HCT116 (cell line): ENCODE results near the gene CHKA. TPM values are rescaled to one million over a fixed set of nuclear protein-coding genes. Genes with fewer than 3 reads are reported as not detected.

Experiments used
- ATAC-seq: fragments of 200-7000 bp; cut with Tn5 transposase; 2 replicates; pipeline ENCODE4 v1.9.1; 2020; ENCODE audit warnings: mild to moderate bottlenecking, moderate library complexity
- BruUV-seq: library from RNA; stranded (reverse); fragments of 400-500 nt; replicated peaks from 2 replicates; lab custom pipeline; 2021; lab: Mats Ljungman, UMichigan
- CTCF ChIA-PET: fragments of 300-600 bp; sonication (Branson Sonifier 250); formaldehyde crosslinking; loops from one replicate; lab custom pipeline; 2021; ENCODE audit warnings: antibody characterized with exemption; lab: Charles Lee
- POLR2A ChIA-PET: fragments of 300-600, 350-600 bp; sonication (Branson Sonifier 250); formaldehyde crosslinking; loops from one replicate; lab custom pipeline; 2021; ENCODE audit warnings: antibody characterized with exemption; lab: Charles Lee
- RAD21 ChIA-PET, 2 experiments: fragments of 300-600 bp; sonication (Branson Sonifier 250); formaldehyde crosslinking; loops; one replicate each; lab custom pipeline; 2023; ENCODE audit warnings: low total read pairs in 2 of 2; ENCODE audit not compliant: uncharacterized antibody in 2 of 2, unreplicated experiment in 2 of 2, low non-redundant PET in 1 of 2; lab: Charles Lee
- DNase-seq: peaks from one replicate; pipeline ENCODE4 v3.0.0-alpha.2; 2010; ENCODE audit warnings: low read depth, low spot score
- H2AFZ ChIP-seq: fragments of 200-600 bp; shearing (Covaris generic), sonication (generic); 2 replicates; pipeline ENCODE4 v1.6.1; 2017; ENCODE audit warnings: low read depth, mixed run types, mixed read lengths, antibody characterized with exemption, low read length; ENCODE audit not compliant: poor library complexity, severe bottlenecking
- H3K27ac ChIP-seq: 2 replicates; pipeline ENCODE4 v1.5.1; 2012; ENCODE audit warnings: low read depth, low read length
- H3K27me3 ChIP-seq: fragments of 200-600 bp; sonication (generic); 2 replicates; pipeline ENCODE4 v1.6.1; 2016; ENCODE audit warnings: mixed run types, low read length, mixed read lengths; ENCODE audit not compliant: insufficient read depth
- H3K36me3 ChIP-seq, 2 experiments: fragments of 200-500 bp in 1 of 2; fragments of 200-600 bp in 1 of 2; sonication (Bioruptor generic) in 1 of 2; sonication (generic) in 1 of 2; 2 replicates each; pipeline versions ENCODE4 v1.5.1 to v1.6.1; 2014 to 2016; ENCODE audit warnings: low read length in 2 of 2, inconsistent platforms in 1 of 2, mixed read lengths in 1 of 2, mixed run types in 1 of 2; ENCODE audit not compliant: insufficient read depth in 2 of 2, control insufficient read depth in 1 of 2
- H3K4me1 ChIP-seq, 2 experiments: fragments of 200-600 bp in 1 of 2; sonication (generic) in 1 of 2; 2 replicates each; pipeline versions ENCODE4 v1.5.1 to v1.6.1; 2012 to 2017; ENCODE audit warnings: low read length in 2 of 2, inconsistent platforms in 1 of 2, mild to moderate bottlenecking in 1 of 2, mixed read lengths in 1 of 2, mixed run types in 1 of 2, moderate library complexity in 1 of 2; ENCODE audit not compliant: insufficient read depth in 2 of 2, control insufficient read depth in 1 of 2
- H3K4me2 ChIP-seq: fragments of 200-600 bp; sonication (generic); 2 replicates; pipeline ENCODE4 v1.6.1; 2017; ENCODE audit warnings: mixed run types, low read length, mixed read lengths
- H3K4me3 ChIP-seq, 2 experiments: fragments of 200-600 bp in 1 of 2; sonication (generic) in 1 of 2; replicated peaks in 1 of 2; 2 replicates each; pipeline ENCODE4 v1.5.1; 2011 to 2016; ENCODE audit warnings: low read length in 2 of 2, control low read depth in 1 of 2, low read depth in 1 of 2, mild to moderate bottlenecking in 1 of 2, mixed read lengths in 1 of 2, mixed run types in 1 of 2
- H3K79me2 ChIP-seq: fragments of 200-600 bp; sonication (generic); 2 replicates; pipeline ENCODE4 v1.6.1; 2017; ENCODE audit warnings: mild to moderate bottlenecking, mixed run types, low read length, moderate library complexity, mixed read lengths; ENCODE audit not compliant: insufficient read depth
- H3K9ac ChIP-seq: fragments of 200-600 bp; sonication (generic); 2 replicates; pipeline ENCODE4 v1.6.1; 2016; ENCODE audit warnings: low read length, mixed read lengths
- H3K9me2 ChIP-seq: fragments of 200-600 bp; sonication (generic), shearing (Covaris generic); 2 replicates; pipeline ENCODE4 v1.6.1; 2017; ENCODE audit warnings: mixed run types, mild to moderate bottlenecking, moderate library complexity; ENCODE audit not compliant: insufficient read depth
- H3K9me3 ChIP-seq, 2 experiments: fragments of 200-500 bp in 1 of 2; fragments of 200-600 bp in 1 of 2; sonication (Bioruptor generic) in 1 of 2; sonication (generic) in 1 of 2; 2 replicates each; pipeline ENCODE4 v1.6.1; 2014 to 2017; ENCODE audit warnings: low read length in 2 of 2, mixed read lengths in 2 of 2, inconsistent platforms in 1 of 2, low read depth in 1 of 2, mild to moderate bottlenecking in 1 of 2, mixed run types in 1 of 2, moderate library complexity in 1 of 2; ENCODE audit not compliant: control insufficient read depth in 1 of 2, insufficient read depth in 1 of 2
- H4K20me1 ChIP-seq: fragments of 200-600 bp; sonication (generic), shearing (Covaris generic); 2 replicates; pipeline ENCODE4 v1.6.1; 2017; ENCODE audit warnings: mixed run types, mild to moderate bottlenecking, moderate library complexity; ENCODE audit not compliant: insufficient read depth
- CBX3 ChIP-seq: IDR thresholded peaks from 2 replicates; pipeline ENCODE4 v1.6.1; 2012; ENCODE audit warnings: low read depth
- EGR1 ChIP-seq: IDR thresholded peaks from 2 replicates; pipeline ENCODE4 v1.6.1; 2012; ENCODE audit warnings: low read depth
- ELF1 ChIP-seq: IDR thresholded peaks from 2 replicates; pipeline ENCODE4 v1.6.1; 2012; ENCODE audit warnings: low read depth, borderline replicate concordance
- EZH2 ChIP-seq: fragments of 200-600 bp; sonication (generic); IDR thresholded peaks from 2 replicates; pipeline ENCODE4 v1.6.1; 2017; ENCODE audit warnings: antibody characterized with exemption, mixed run types
- FOSL1 ChIP-seq: IDR thresholded peaks from 2 replicates; pipeline ENCODE4 v1.6.1; 2012; ENCODE audit warnings: low read depth
- JUND ChIP-seq: IDR thresholded peaks from 2 replicates; pipeline ENCODE4 v1.6.1; 2012
- POLR2A ChIP-seq: IDR thresholded peaks from 2 replicates; pipeline ENCODE4 v1.7.0; 2011; ENCODE audit warnings: borderline replicate concordance; ENCODE audit not compliant: insufficient read depth, insufficient read length; ENCODE audit errors: extremely low read depth
- POLR2AphosphoS5 ChIP-seq: IDR thresholded peaks from 2 replicates; pipeline ENCODE4 v1.6.1; 2011; ENCODE audit warnings: mild to moderate bottlenecking, low read depth, low read length, moderate library complexity
- RAD21 ChIP-seq: IDR thresholded peaks from 2 replicates; pipeline ENCODE4 v1.6.1; 2012; ENCODE audit warnings: low read depth, mild to moderate bottlenecking
- SIN3A ChIP-seq: IDR thresholded peaks from 2 replicates; pipeline ENCODE4 v1.6.1; 2012; ENCODE audit warnings: low read depth
- SP1 ChIP-seq: IDR thresholded peaks from 2 replicates; pipeline ENCODE4 v1.6.1; 2012; ENCODE audit warnings: low read depth
- SRF ChIP-seq: IDR thresholded peaks from 2 replicates; pipeline ENCODE4 v1.6.1; 2012; ENCODE audit warnings: low read depth
- TCF7L2 ChIP-seq: IDR thresholded peaks from 2 replicates; pipeline ENCODE4 v1.7.0; 2011; ENCODE audit warnings: borderline replicate concordance, inconsistent platforms; ENCODE audit not compliant: insufficient read depth, insufficient read length; ENCODE audit errors: extremely low read depth
- YY1 ChIP-seq: IDR thresholded peaks from 2 replicates; pipeline ENCODE4 v1.6.1; 2011; ENCODE audit warnings: low read length, low read depth, moderate library complexity, mild to moderate bottlenecking; ENCODE audit not compliant: insufficient replicate concordance; ENCODE audit errors: extremely low read depth
- ZFX ChIP-seq: fragments of 450-650 bp; IDR thresholded peaks from 2 replicates; pipeline ENCODE4 v1.6.1; 2017
- ZNF274 ChIP-seq: fragments of 200-500 bp; sonication (Bioruptor generic); IDR thresholded peaks from 2 replicates; pipeline ENCODE4 v1.6.1; 2014; ENCODE audit warnings: mild to moderate bottlenecking, low read depth, low read length, inconsistent platforms
- intact Hi-C: fragments of 100-400 bp; cut with micrococcal nuclease; formaldehyde crosslinking; loops from 2 replicates; pipeline ENCODE4 v1.10.0; 2022
- total RNA-seq: library from RNA; stranded (reverse); gene quantifications from one replicate; pipeline ENCODE4 v1.2.1, GENCODE V29; 2021; ENCODE audit not compliant: unreplicated experiment
- TF ChIP-seq, protein P1 (sequence below): IDR thresholded peaks from 2 replicates; pipeline ENCODE4 v1.6.1; 2012
- TF ChIP-seq, protein P2 (sequence below), 3 experiments: fragments of 200-600 bp in 1 of 3; sonication (generic) in 1 of 3; IDR thresholded peaks in 2 of 3; conservative IDR thresholded peaks in 1 of 3; 2 replicates each; pipeline ENCODE4 v1.5.1; 2012 to 2017; ENCODE audit warnings: low read depth in 2 of 3, low read length in 2 of 3, antibody characterized with exemption in 1 of 3, borderline replicate concordance in 1 of 3, control low read depth in 1 of 3, mild to moderate bottlenecking in 1 of 3, mixed read lengths in 1 of 3, mixed run types in 1 of 3, moderate library complexity in 1 of 3; ENCODE audit not compliant: insufficient read depth in 1 of 3
- TF ChIP-seq, protein P3 (sequence below): IDR thresholded peaks from 2 replicates; pipeline ENCODE4 v1.6.1; 2011; ENCODE audit warnings: mild to moderate bottlenecking, low read length, moderate library complexity; ENCODE audit not compliant: insufficient replicate concordance; ENCODE audit errors: extremely low read depth
- TF ChIP-seq, protein P4 (sequence below): IDR thresholded peaks from 2 replicates; pipeline ENCODE4 v1.6.1; 2012

Gene CHKA
- total RNA-seq, 1 experiment from 2014 or later: 33.1 TPM

DNA sequence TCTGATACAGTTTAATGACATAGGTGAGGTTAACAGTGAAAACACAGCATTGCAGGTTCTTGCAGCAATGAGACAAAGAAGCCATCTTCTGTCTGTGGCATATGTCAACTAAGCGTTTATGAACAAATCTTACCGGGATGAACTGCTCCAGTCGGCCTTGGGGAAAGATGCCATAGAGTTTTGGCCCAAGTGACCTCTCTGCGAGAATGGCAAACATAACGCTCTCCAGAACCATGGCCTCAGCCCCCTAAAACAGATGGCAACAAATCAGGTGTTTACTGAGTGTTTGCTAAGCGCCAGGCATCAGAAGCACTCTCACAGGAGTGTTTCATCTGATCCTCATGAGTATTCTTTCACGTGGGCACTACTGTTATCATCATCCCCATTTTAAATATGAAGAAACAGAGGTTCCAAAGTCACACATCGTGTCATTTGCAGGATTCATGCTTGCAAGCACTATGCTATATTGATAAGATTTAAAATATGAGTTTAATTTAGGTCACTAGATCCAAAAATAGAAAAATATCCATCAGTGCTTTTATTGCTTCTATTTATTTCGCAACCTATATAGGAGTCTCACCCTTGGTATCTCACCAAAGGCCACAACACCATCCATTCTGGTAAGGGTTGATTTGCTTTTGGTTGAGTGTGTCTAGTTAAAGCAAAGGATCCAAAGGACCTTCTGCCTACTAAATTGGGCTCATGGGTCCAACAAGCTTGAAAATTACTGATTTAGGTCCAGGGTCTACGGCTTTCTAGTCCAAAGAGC is 46.4 kb downstream of the CHKA start:
- CTCF ChIA-PET: no interaction called here
- POLR2A ChIA-PET: no interaction called here
- no peak overlapping the region for H3K9ac ChIP-seq
- H3K79me2 ChIP-seq: peaks cover 5% of the 10 kb centered on the region; the same call in 1 of the 2 replicates
- RAD21 ChIA-PET: no interaction called here
- no peaks in the 10 kb centered on the region; the same call in 1 of the 2 replicates for H4K20me1 ChIP-seq
- H3K27me3 ChIP-seq: no peaks in the 10 kb centered on the region
- H3K27ac ChIP-seq: no peak overlapping the region
- intact Hi-C loops: no loop called here
- no peak overlapping the region for H3K4me3 ChIP-seq
- H3K36me3 ChIP-seq: peaks cover 10 to 26% of the 10 kb centered on the region in 2 experiments; a peak in 3 of 4 replicates
- H3K4me1 ChIP-seq: no peaks in the 10 kb centered on the region; a peak in 1 of 4 replicates
- ATAC-seq: no peak
- no TSS peak for BruUV-seq
- H3K9me3 ChIP-seq: no peaks in the 10 kb centered on the region
- TF ChIP-seq EGR1 (no peak), SRF (no peak), SIN3A (no peak), POLR2AphosphoS5 (no peak), JUND (no peak), CBX3 (no peak), ZNF274 (no peak), ZFX (no peak), RAD21 (no peak), YY1 (no peak), ELF1 (no peak), POLR2A (no peak), SP1 (no peak), FOSL1 (no peak), EZH2 (no peak), TCF7L2 (no peak)
- TF ChIP-seq, protein P1, sequence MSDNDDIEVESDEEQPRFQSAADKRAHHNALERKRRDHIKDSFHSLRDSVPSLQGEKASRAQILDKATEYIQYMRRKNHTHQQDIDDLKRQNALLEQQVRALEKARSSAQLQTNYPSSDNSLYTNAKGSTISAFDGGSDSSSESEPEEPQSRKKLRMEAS: no peak
- TF ChIP-seq, protein P2, sequence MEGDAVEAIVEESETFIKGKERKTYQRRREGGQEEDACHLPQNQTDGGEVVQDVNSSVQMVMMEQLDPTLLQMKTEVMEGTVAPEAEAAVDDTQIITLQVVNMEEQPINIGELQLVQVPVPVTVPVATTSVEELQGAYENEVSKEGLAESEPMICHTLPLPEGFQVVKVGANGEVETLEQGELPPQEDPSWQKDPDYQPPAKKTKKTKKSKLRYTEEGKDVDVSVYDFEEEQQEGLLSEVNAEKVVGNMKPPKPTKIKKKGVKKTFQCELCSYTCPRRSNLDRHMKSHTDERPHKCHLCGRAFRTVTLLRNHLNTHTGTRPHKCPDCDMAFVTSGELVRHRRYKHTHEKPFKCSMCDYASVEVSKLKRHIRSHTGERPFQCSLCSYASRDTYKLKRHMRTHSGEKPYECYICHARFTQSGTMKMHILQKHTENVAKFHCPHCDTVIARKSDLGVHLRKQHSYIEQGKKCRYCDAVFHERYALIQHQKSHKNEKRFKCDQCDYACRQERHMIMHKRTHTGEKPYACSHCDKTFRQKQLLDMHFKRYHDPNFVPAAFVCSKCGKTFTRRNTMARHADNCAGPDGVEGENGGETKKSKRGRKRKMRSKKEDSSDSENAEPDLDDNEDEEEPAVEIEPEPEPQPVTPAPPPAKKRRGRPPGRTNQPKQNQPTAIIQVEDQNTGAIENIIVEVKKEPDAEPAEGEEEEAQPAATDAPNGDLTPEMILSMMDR (IDR thresholded peaks at IDR 0.05 in 2 of 3, conservative IDR thresholded peaks at IDR 0.05 in 1 of 3; ENCODE audit: borderline replicate concordance in 1 of 3, insufficient read depth in 1 of 3, low read depth in 2 of 3, low read length in 2 of 3): no peak
- TF ChIP-seq, protein P3, sequence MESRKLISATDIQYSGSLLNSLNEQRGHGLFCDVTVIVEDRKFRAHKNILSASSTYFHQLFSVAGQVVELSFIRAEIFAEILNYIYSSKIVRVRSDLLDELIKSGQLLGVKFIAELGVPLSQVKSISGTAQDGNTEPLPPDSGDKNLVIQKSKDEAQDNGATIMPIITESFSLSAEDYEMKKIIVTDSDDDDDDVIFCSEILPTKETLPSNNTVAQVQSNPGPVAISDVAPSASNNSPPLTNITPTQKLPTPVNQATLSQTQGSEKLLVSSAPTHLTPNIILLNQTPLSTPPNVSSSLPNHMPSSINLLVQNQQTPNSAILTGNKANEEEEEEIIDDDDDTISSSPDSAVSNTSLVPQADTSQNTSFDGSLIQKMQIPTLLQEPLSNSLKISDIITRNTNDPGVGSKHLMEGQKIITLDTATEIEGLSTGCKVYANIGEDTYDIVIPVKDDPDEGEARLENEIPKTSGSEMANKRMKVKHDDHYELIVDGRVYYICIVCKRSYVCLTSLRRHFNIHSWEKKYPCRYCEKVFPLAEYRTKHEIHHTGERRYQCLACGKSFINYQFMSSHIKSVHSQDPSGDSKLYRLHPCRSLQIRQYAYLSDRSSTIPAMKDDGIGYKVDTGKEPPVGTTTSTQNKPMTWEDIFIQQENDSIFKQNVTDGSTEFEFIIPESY: no peak
- TF ChIP-seq, protein P4, sequence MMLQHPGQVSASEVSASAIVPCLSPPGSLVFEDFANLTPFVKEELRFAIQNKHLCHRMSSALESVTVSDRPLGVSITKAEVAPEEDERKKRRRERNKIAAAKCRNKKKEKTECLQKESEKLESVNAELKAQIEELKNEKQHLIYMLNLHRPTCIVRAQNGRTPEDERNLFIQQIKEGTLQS: no peak
- TF ChIP-seq, all 23 proteins: peak for 0
- Histone ChIP-seq H3K4me2 (no peak overlapping the region), H3K9me2 (no peaks in the 10 kb centered on the region), H2AFZ (no peak overlapping the region)
- no peak for DNase-seq
